Inflammatory macrophage treated with lipopolysaccharide for 4 hours (primary cell): Measurements from ENCODE around the gene RNFT2.
"Not testable (repeated sequence)": the region's sequence is repeated elsewhere in the genome, so short reads cannot be mapped to it uniquely, and the experiment has no call there.

Source experiments
- DNase-seq: peaks from one replicate; pipeline ENCODE4 v3.0.0-alpha.2; 2020

RNFT2 gene

GRCh38 chr12:116745554-116745953 lies 7.4 kb downstream of the RNFT2 start:
- DNase-seq: no peak

GRCh38 chr12:116749884-116750283 lies 11.8 kb downstream of the RNFT2 start:
- DNase-seq: no peak

- no peak for DNase-seq
Observed at GRCh38 chr12:116750298-116750697, 12.2 kb downstream of the RNFT2 start.

- DNase-seq: not testable (repeated sequence)
Observed at GRCh38 chr12:116754097-116754496, 16.0 kb downstream of the RNFT2 start.

- not testable (repeated sequence) for DNase-seq
Observed at GRCh38 chr12:116754783-116755182, 16.7 kb downstream of the RNFT2 start.

GRCh38 chr12:116759783-116760621 lies 21.9 kb downstream of the RNFT2 start:
- peak; percentile 12 for DNase-seq

GRCh38 chr12:116760622-116761020 lies 22.5 kb downstream of the RNFT2 start:
- DNase-seq: no peak

GRCh38 chr12:116761499-116761898 lies 23.4 kb downstream of the RNFT2 start:
- DNase-seq: no peak

GRCh38 chr12:116765271-116765670 lies 27.2 kb downstream of the RNFT2 start:
- no peak for DNase-seq

GRCh38 chr12:116766285-116766684 lies 28.2 kb downstream of the RNFT2 start:
- no peak for DNase-seq

GRCh38 chr12:116766746-116767145 lies 28.6 kb downstream of the RNFT2 start:
- DNase-seq: no peak

- DNase-seq: no peak
Observed at GRCh38 chr12:116771651-116772050, 33.5 kb downstream of the RNFT2 start.

GRCh38 chr12:116773276-116773731 lies 35.2 kb downstream of the RNFT2 start:
- DNase-seq: no peak

GRCh38 chr12:116774020-116774419 lies 35.9 kb downstream of the RNFT2 start:
- DNase-seq: no peak

- no peak for DNase-seq
Observed at GRCh38 chr12:116777245-116777644, 39.1 kb downstream of the RNFT2 start.

GRCh38 chr12:116779597-116779996 lies 41.5 kb downstream of the RNFT2 start:
- DNase-seq: no peak

- no peak for DNase-seq
Observed at GRCh38 chr12:116780942-116781341, 42.8 kb downstream of the RNFT2 start.

GRCh38 chr12:116783525-116784237 lies 45.6 kb downstream of the RNFT2 start:
- no peak for DNase-seq

- no peak for DNase-seq
Observed at GRCh38 chr12:116784238-116784612, 46.1 kb downstream of the RNFT2 start.

GRCh38 chr12:116789562-116789961 lies 51.4 kb downstream of the RNFT2 start:
- not testable (repeated sequence) for DNase-seq

- no peak for DNase-seq
Observed at GRCh38 chr12:116790066-116790465, 52.0 kb downstream of the RNFT2 start.

GRCh38 chr12:116792403-116792802 lies 54.3 kb downstream of the RNFT2 start:
- DNase-seq: no peak

- DNase-seq: no peak
Observed at GRCh38 chr12:116794725-116795124, 56.6 kb downstream of the RNFT2 start.

GRCh38 chr12:116797885-116798284 lies 59.8 kb downstream of the RNFT2 start:
- no peak for DNase-seq
